ENCODE measurements around the gene ANKRD39. TPM values are rescaled to one million over a fixed set of nuclear protein-coding genes. Genes with fewer than 3 reads are reported as not detected.

The ANKRD39 gene
- total and polyA plus RNA-seq, 2 donors (not counting 1 experiment from before 2014, with no cell fraction given), result 14.8 to 19.3 TPM

GRCh38 chr2:96872591-96873349, 15.0 kb upstream of the ANKRD39 start:
- no peak overlapping the region for H3K4me3 ChIP-seq (ENCODE audit: control extremely low read depth in 1 of 5, extremely low read depth in 1 of 5, insufficient read depth in 1 of 5, low read depth in 2 of 5, low read length in 4 of 5)
- no peak overlapping the region for H3K9ac ChIP-seq (ENCODE audit: low read length)
- Mint-ChIP-seq H3K27me3 (peaks cover 12% of the 10 kb centered on the region), H3K4me1 (peaks cover 30% of the 10 kb centered on the region), H3K9me3 (ENCODE audit: insufficient read depth) (no peaks in the 10 kb centered on the region), H3K27ac (no peak overlapping the region), H3K4me3 (no peak overlapping the region)
- H3K27ac ChIP-seq (ENCODE audit: low read length in 2 of 2), result no peak overlapping the region
- TF ChIP-seq EZH2 (IDR thresholded peaks at IDR 0.05; ENCODE audit: borderline replicate concordance, insufficient read depth, low read depth, low read length, poor library complexity, severe bottlenecking), result no peak
- TF ChIP-seq, protein P1, sequence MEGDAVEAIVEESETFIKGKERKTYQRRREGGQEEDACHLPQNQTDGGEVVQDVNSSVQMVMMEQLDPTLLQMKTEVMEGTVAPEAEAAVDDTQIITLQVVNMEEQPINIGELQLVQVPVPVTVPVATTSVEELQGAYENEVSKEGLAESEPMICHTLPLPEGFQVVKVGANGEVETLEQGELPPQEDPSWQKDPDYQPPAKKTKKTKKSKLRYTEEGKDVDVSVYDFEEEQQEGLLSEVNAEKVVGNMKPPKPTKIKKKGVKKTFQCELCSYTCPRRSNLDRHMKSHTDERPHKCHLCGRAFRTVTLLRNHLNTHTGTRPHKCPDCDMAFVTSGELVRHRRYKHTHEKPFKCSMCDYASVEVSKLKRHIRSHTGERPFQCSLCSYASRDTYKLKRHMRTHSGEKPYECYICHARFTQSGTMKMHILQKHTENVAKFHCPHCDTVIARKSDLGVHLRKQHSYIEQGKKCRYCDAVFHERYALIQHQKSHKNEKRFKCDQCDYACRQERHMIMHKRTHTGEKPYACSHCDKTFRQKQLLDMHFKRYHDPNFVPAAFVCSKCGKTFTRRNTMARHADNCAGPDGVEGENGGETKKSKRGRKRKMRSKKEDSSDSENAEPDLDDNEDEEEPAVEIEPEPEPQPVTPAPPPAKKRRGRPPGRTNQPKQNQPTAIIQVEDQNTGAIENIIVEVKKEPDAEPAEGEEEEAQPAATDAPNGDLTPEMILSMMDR (IDR thresholded peaks at IDR 0.05), result no peak
- H2AFZ ChIP-seq (ENCODE audit: insufficient read depth, low read depth, low read length, poor library complexity, severe bottlenecking), result no peak overlapping the region
- no peak overlapping the region for H3K4me2 ChIP-seq (replicated peaks; ENCODE audit: low read depth, low read length, poor library complexity, severe bottlenecking)
- no peak for ATAC-seq (ENCODE audit: low read depth)
- 88% methylated on average over 11 of the region's 14 CpGs for WGBS (ENCODE audit: insufficient coverage)
- H4K20me1 ChIP-seq (ENCODE audit: control insufficient read depth, insufficient read depth, low read length, poor library complexity, severe bottlenecking), result no peaks in the 10 kb centered on the region
- ChIA-PET CTCF (interaction anchor here (2.8 kb wide), 1 partner anchor 15 kb away, joined by 17 read pairs; the partner anchor contains the start of gene ANKRD39), POLR2A (interaction anchor here (0.7 kb wide), 1 partner anchor 14 kb away, joined by 7 read pairs; no protein-coding TSS in a partner anchor)
- peaks cover 0 to 26% (median 9%) of the 10 kb centered on the region in 4 experiments for H3K27me3 ChIP-seq (replicated peaks in 1 of 4; ENCODE audit: control extremely low read depth in 1 of 4, control insufficient read depth in 3 of 4, insufficient read depth in 4 of 4, low read length in 3 of 4)
- H3K4me1 ChIP-seq (ENCODE audit: control insufficient read depth in 2 of 2, insufficient read depth in 2 of 2, low read length in 2 of 2), result peaks cover 31 to 39% of the 10 kb centered on the region in 2 donors
- peaks cover 0 to 6% (median 0%) of the 10 kb centered on the region in 3 donors for H3K9me3 ChIP-seq (ENCODE audit: control extremely low read depth in 1 of 3, control insufficient read depth in 2 of 3, insufficient read depth in 1 of 3, low read length in 2 of 3)
- intact Hi-C loops (cut with micrococcal nuclease), result loop anchor here (5.0 kb wide), 1 partner anchor 70 kb away; no protein-coding TSS in a partner anchor
- H3K36me3 ChIP-seq (replicated peaks in 1 of 2; ENCODE audit: control extremely low read depth in 1 of 2, control insufficient read depth in 1 of 2, extremely low read depth in 1 of 2, insufficient read depth in 2 of 2, low read length in 1 of 2), result no peaks in the 10 kb centered on the region
- no peak for DNase-seq
- no peaks in the 10 kb centered on the region for H3K79me2 ChIP-seq (ENCODE audit: control insufficient read depth, insufficient read depth, low read length)

Data from B cell (primary cell).